T-helper 1 cell treated with Interleukin-12 subunit alpha and Interleukin-12 subunit beta and Interleukin-4 antibody, amounts not matched to agents 30 ng/mL and 1 ng/mL, for 36 hours (primary cell): ENCODE results near the gene PITPNM3. TPM values are rescaled to one million over a fixed set of nuclear protein-coding genes. Genes with fewer than 3 reads are reported as not detected.
"Not testable (repeated sequence)": the region's sequence is repeated elsewhere in the genome, so short reads cannot be mapped to it uniquely, and the experiment has no call there.

Source experiments
- intact Hi-C: fragments of 100-400 bp; cut with micrococcal nuclease; formaldehyde crosslinking; loops from one replicate; pipeline ENCODE4 v1.15.1; 2024
- total RNA-seq: library from RNA; stranded (reverse); gene quantifications from 2 replicates; pipeline ENCODE4 v1.2.3, GENCODE V29; 2022

PITPNM3 gene
- 0.83 and 1.0 TPM in 2 replicates for total RNA-seq

DNA sequence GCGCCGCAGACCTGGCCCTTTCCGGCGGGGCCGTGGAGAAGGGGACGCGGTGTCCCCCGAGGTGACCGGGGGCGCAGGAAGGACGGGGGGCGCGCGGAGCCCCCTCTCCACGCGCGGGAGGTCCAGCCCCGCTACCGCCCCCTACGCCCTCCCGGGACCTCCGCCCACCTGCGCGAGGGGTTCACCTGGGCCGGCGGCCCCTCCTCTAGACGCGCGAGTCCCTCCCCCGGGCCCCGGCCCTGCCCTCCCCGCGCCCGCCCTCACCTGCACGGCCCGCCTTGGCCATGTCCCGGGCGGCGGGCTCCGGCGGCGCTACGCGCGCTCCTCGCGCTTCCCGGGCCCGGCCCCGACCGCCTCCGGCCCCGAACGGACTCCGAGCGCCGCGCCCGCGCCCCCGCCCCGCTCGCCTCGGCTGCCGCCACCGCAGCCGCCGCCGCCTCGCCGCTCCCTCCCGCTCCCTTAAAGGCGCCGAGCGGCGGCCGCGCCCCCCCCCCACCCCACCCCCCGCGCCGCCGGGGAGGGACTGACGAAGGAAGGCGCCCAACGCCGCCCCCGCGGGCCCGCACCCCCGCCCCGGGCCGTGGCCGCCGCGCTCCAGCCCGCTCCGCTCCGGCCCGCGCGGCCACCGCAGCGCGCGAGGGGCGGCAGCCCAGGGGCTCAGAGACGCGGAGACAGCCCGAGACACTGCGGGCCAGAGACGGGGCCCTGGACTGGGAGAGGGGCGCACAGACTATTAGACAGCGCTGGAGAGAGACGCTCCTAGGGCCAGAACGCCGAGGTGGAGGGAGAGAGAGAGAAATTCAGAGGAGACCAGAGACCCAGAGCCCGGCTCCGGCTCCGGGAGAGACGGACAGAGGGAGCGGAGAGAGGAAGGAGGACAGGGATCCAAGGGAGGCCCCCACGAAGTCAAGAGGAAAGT, at the start of gene PITPNM3:
PITPNM3 (minus strand) TSS at position 435 of the 919 bp plus-strand sequence; CDS start at position 286, 149 bp downstream.
- intact Hi-C loops, result no loop called here

DNA sequence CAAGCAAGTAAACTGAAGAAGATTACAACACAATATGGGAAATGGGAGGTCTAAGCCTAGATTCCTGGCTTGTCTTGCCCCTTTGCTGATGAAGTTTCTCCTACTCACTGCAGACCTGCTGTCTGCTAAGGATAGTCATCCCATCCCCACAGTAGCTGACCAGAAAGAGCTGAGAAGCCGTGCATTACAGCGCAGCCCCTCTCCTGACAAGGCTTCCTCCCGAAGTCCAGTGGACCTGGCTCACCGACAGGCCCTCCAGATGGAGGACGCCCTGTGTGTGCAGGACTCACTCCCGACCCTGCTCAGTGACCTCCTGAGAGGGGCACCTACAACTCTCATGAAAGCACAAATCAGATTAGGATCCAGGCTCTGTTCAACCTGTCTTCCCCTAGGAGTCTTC, 48.8 kb upstream of the PITPNM3 start:
- intact Hi-C loops, result no loop called here

DNA sequence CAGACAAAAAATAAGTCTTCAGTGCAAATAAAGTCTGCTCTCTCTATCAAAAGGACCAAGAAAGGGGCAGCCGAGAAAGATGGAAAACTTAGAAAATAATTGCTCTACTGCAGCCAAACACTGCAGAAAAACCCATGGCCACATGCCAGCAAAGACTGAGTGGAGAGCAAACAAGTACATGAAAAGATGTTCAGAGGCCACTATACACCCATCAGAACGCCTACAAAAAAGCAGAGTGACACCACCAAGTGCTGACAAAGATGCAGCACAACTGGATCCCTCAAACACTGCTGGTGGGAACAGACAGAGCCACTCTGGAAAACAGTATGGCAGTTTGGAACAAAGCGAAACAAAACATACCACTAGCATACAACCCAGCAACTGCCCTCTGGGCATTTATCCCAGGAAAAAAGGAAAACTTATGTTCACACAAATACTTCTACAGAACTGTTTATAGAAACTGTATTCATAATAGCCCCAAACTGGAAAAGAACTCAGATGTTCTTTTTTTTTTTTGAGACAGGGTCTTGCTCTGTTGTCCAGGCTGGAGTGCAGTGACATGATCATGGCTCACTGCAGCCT, 47.5 kb upstream of the PITPNM3 start:
- intact Hi-C loops, result no loop called here

DNA sequence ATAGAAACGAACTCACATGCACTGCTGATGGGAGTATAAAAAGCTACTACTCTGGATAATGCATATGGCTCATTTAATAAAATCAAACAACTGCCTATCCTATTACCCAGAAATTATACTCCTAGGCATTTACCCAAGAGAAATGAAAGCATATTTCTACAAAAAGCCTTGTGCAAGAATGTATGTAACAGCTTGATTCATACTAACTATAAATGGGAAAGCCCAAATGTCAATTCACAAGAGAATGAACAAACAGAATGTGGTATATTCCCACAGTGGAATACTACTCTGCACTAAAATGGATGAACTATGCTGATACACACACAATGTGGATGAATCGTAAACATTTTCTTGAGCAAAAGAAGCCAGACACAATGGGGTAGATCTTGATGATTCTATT, 45.8 kb upstream of the PITPNM3 start:
- intact Hi-C loops, result no loop called here

DNA sequence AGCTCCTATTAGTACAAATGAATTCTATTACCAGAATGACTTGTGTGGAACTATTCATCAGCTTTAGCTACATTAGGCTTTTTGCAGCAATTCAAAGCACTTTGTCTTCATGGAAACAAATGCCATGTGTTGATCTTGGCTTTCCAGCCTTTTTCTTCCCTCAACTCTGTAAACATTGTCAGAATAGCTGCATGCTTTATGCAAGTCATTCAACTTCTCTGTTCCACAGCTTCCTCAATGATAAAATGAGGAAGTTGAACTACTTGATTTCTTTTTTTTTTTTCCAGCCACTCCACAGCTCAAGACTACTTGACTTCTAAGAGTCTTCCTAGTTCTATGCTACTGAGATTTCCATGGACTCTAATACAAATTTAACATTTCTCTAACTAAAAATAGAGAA, 43.0 kb upstream of the PITPNM3 start:
- intact Hi-C loops, result no loop called here

DNA sequence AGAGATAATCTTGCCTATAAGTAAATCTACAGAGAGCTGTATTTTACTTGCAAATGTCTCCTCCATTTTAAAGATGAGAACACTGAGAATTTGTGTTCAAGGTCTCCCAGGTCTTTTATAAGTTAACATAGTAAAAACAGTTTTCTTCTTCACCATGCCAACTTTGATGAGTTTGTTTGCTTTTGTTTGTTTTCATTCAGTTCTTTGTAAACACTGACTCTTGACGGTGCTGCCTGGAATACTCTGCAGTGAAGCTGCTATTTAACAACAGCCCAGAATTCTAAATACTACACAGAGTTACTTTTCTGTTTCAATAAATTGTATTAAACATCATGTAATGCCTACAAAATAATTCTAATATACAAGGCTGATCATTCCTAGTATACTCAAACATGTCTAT, 41.4 kb upstream of the PITPNM3 start:
- intact Hi-C loops, result no loop called here

DNA sequence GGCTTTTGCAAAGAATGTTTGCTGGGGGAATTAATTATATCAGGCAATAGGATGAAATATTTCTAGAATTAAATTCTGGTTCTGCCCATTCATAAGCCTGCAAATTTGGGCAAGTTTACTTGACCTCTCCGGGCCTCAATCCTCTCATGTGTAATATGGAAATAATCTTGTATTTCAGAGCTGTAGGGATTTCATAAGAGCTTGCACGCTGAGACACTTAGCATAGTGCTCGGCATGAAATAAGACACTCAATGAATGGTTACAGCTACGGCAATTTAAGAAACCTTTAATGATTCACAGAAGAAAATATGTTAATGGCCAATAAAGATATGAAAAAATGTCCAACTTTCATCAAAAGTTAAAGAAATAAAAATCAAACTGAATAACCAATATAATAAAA, 40.6 kb upstream of the PITPNM3 start:
- intact Hi-C loops, result no loop called here

DNA sequence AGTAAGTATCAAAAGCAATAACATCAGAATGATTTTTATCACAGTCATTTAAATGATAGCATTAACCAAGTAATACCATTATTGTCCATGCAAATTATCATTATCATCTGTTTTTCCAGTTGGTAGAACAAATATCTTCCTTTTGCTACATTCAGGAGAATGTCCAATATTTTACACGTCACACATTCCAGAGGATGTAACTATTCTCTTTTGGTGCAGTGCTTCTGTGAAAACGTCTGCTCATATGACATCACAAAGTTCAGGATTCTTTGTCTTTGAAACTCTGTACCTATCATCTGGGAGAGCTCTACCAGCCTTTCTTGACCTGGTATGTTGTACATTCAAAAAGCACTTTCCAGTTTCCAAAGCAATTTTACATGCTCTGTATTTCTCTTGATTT, 40.2 kb upstream of the PITPNM3 start:
- intact Hi-C loops, result no loop called here

DNA sequence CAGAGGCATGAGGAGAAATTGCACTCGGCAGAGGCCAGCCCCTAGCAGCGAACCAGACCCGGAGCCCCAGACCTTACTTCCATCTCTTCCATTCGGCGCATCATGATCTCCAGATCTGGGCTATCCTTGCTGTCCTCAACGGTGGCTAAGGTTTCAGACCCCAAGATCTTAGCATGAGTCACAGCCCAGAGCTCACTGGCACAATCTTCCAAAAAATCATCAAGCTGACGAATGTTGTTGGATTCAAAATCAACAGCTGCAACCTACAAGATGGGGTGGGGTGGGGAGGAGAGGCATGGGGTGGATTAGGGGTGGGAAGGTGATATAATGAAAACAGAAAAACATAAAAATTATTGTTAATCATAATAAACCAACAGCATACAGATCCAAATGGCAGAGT, 39.7 kb upstream of the PITPNM3 start:
- intact Hi-C loops, result no loop called here

DNA sequence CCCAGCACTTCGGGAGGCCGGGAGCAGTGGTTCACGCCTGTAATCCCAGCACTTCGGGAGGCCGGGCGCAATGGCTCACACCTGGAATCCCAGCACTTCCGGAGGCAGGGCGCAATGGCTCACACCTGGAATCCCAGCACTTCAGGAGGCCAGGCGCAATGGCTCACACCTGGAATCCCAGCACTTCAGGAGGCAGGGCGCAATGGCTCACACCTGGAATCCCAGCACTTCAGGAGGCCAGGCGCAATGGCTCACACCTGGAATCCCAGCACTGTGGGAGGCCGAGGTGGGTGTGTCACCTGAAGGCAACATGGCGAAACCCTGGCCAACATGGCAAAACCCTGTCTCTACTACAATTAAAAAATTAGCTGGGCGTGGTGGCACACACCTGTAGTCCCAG, 37.0 kb upstream of the PITPNM3 start:
- intact Hi-C loops, result not testable (repeated sequence)

DNA sequence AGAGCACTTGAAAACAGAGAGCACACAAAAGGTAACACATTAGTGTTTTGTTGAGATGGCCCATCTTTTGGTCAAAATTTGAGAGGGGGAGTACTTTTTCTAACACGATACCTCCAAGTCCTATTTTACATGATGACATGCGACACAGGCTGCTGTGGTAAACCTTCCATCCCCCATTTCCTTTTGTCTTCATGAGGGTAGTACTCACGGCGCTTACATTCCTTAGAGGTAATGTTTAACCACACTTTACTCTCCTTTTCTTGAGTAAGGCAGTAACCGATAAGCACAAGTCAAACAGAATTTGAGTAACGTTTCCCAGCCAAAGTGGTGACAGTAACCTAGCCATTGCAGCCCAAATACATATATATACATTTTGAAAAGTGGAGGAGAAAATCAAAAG, 35.8 kb upstream of the PITPNM3 start:
- intact Hi-C loops, result no loop called here

DNA sequence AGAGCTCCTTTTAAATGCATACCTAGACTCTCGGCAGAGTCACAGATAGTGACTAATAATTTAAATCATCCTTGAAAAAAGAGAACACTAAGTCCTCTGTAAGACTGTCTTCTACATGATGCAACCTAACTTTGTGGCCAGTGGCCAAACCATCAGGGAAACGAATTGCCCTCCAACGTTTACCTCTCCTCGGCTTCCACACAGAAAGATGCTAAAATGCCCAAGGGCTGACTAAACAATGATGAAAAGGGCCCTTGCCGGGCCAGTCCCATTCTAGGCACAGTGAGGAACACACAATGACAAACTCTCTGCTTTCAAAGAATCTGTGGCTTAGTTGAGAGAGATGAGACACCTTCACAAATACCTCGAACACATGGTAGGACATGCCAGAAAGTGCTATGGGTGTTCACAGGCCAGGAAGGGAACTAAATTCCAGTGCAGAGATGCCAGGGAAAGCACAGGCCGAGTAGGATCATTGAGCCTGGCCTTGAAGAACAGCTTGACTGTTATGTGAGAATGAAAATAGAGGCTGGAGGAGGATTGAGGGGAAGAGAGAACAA, 35.3 kb upstream of the PITPNM3 start:
- intact Hi-C loops, result no loop called here

DNA sequence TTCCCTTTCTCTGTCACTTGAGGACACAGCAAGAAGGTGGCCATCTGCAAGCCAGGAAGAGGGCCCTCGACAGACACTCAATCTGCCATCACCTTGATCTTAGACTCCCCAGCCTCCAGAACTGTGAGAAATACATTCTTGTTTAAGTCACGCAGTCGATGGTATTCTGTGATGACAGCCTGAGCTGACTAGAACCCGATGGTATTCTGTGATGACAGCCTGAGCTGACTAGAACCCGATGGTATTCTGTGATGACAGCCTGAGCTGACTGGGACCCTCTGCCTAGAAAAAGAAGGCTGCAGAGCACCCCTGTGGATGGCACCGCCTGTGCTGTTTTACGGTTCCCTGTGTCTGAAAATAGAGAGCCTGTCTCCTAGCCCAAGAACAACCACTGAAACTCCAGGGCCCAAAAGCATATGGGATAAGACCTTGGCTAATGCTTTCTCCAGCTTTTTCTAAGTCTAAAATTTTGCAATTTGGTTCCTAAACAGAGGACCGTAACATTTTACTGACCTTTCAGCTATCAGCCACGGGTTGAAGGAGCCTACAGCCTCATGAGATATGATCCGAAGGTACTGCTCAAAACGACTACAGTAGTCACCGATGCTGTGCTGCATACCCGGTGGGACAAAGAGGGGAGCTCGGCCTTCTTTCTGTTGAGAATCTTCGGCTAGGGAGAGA, 33.1 kb upstream of the PITPNM3 start:
- intact Hi-C loops, result no loop called here

DNA sequence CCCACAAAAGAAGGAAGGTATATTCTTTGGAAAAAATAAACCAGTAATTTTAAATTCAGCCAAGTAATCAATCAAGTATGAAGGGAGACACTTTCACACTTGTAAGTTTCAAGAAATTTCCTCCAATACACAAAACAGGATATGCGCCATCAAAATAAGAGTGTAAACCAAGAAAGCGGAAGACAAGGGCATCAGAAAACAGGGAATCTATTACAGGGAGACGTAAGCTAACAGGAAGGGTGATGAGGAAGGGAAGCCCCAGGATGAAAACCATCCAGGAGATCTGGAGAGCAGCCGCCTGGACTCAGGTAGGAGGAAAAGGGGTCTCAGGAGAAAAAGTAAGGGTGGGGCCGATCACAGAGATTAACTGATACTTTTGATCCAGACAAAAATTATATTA, 31.8 kb upstream of the PITPNM3 start:
- intact Hi-C loops, result no loop called here

DNA sequence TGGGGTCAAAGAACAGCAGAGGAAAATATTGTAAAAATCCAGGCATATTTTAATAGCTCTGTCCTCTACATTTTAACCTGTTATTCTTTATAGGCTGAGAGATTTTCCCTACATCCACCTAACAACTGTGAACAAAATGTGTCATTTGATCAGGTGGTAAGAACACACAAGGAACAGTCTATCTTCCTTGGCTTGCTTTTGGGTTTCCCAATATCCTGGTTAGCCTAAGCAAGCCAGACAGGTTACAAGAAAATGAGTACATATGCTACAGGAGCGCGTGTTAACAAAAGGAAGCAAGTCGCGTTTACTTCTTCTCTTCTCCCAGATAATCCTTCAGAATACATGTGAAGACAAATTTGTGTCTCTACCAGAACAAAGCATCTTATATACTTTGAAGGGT, 31.0 kb upstream of the PITPNM3 start:
- intact Hi-C loops, result no loop called here

DNA sequence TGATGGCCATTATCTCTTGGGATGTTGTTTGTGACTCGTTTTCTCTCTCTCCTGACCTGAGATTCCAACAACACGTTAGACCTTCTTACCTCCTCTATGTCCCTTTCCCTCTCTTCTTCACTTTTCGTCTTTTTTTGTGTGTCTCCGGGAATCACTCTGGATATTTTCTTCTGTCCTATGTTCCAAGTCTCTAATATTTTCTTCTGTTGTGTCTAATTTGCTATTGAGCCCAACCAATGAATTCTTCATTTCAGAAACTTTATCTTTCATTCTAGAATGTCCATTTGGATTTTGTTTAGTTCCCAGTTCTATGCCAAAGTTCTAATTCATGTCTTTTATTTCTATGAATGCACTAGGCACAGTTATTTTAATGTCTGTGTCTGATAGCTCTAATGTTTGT, 27.1 kb upstream of the PITPNM3 start:
- intact Hi-C loops, result no loop called here

DNA sequence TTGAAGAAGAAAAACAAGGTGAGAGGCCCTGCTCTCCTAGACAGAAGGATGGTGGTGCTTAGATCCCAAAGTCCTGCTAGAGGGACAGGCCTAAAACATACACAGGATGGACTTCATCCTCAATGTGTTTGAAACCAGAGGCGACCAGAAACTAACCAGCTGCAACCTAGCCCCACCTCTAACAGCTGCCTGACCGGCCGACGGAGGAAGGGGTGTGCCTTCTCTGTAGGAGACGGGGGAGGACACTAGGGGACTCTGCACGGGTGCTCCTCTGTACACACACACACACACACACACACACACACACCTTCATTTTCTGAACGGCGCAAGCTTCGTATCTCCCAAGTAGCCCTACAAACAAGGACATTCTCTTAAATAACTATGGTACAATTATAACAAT, 24.3 kb upstream of the PITPNM3 start:
- intact Hi-C loops, result no loop called here

DNA sequence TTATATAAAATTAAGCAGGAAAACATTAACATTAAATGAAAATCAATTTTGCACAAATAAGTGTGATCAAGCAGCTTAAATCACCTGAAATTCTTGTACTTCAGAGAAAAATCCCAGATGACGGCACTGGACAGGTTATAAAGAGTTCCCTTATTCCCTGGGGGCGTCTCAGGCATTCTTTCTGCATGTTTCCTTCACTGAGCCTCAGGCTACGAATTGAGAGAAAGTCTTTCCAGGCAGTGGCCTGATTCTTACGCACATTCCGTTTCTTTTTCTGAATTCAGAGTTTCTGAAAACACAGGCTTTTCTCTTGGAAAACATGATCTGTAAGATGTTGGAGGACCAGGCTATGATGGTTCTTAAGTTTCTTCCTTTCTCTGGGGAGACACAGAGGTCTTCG, 22.1 kb upstream of the PITPNM3 start:
- intact Hi-C loops, result no loop called here

DNA sequence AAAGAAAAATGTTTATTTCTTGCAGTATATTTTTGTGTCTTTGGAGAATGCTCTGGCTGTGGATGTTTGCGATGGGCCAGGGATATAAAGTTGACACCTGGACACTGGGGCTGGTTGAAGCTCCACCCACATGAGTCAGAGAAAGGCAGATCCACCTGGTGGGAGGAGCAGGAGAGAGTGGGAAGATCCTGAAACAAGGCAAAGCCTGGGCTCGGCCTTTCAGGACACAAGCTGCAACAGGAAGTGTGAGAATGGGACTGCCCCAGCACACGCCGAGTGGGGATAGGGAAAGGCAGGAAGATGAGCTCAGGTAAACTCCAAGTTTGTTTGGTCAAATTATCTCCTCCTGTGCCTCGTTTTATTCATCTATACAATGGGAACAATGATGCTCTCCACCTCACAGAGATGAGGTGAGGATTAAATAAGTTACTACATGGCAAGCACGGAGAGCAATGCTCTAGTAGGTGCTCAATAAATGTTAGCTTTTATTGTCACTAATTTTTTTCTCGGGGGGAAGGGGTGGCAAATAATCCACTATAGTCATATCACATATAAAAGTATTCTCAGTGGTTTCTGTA, 21.4 kb upstream of the PITPNM3 start:
- intact Hi-C loops, result no loop called here

DNA sequence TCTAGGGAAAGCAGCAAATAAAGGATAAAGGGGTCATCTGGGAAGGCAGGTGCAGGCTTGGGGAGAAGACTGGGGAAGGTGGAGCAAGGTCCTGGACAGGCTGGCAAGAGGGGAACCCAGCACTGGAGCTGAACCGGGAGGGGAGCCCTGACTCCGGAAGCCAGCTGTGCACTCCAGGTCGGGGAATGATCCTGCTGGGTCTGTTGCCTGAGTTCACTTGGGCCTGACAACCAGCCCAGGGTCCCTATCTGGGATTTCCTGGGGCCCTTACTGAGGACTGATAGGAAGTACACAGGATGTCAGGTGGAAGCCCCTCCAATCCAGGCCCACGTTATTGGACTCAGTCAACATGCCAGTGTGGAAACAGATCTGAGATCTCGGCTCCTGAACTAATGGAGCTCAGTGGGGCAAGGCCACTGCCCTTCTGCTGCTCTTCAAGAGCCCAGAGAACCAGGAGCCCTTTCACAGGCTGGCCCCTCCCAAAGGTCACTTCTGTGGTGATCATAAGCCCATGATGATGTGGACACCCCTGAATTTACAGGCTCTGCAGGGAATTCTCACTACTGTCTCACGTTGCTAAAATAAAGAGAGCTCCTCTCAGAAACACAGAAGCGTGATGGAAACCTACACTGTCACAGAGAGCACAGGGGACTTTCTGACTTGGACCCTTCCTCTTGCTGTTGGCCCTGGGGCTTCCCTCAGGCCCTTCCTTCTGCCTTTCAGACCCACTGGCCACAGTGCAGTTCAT, 19.9 kb upstream of the PITPNM3 start:
- intact Hi-C loops, result no loop called here

DNA sequence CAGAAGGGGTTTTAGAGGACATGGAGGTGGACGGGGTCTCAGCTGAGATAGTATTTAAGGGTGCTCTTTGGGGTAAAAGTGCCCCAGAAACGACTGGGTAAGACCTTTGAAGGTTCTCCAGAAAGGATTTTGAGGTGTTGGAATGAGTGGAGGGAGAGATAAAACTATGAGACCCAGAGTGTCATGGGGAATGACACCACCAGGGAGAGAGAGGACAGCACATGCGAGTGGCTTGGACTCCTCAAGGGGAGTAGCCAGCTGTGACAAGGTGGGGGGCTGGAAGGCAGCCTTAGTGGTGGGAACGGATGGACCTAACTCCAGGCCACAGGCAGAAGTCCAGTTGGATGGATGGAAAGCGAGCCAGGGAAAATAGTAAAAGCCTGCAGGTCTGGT, 19.2 kb upstream of the PITPNM3 start:
- intact Hi-C loops, result no loop called here
